Glomerular visceral epithelial cell (primary cell): Measurements from ENCODE around the gene ERBB4.

Source experiments
- DNase-seq: peaks from one replicate; pipeline ENCODE4 v3.0.0-alpha.2; 2016; ENCODE audit errors: extremely low spot score

ERBB4 gene

GRCh38 chr2:212428681-212429478, 109.7 kb downstream of the ERBB4 start:
- no peak for DNase-seq

GRCh38 chr2:212427638-212428037, 111.0 kb downstream of the ERBB4 start:
- DNase-seq = no peak

- no peak for DNase-seq
These were observed 111.8 kb downstream of the ERBB4 start for GRCh38 chr2:212426637-212427412.

GRCh38 chr2:212424082-212424481, 114.5 kb downstream of the ERBB4 start:
- DNase-seq = peak; percentile 3

- no peak for DNase-seq
These were observed 115.5 kb downstream of the ERBB4 start for GRCh38 chr2:212423089-212423488.

- no peak for DNase-seq
These were observed 116.9 kb downstream of the ERBB4 start for GRCh38 chr2:212421556-212422334.

GRCh38 chr2:212416086-212416485, 122.5 kb downstream of the ERBB4 start:
- no peak for DNase-seq

- no peak for DNase-seq
These were observed 123.8 kb downstream of the ERBB4 start for GRCh38 chr2:212414767-212415211.

GRCh38 chr2:212409560-212409959, 129.0 kb downstream of the ERBB4 start:
- DNase-seq = no peak

- DNase-seq = no peak
These were observed 130.1 kb downstream of the ERBB4 start for GRCh38 chr2:212408524-212408923.

GRCh38 chr2:212406716-212407115, 131.9 kb downstream of the ERBB4 start:
- no peak for DNase-seq

GRCh38 chr2:212402316-212402715, 136.3 kb downstream of the ERBB4 start:
- DNase-seq = peak; percentile 8

- no peak for DNase-seq
These were observed 140.3 kb downstream of the ERBB4 start for GRCh38 chr2:212398316-212398715.

GRCh38 chr2:212392544-212392943, 146.1 kb downstream of the ERBB4 start:
- no peak for DNase-seq

GRCh38 chr2:212392043-212392442, 146.6 kb downstream of the ERBB4 start:
- no peak for DNase-seq

- no peak for DNase-seq
These were observed 151.5 kb downstream of the ERBB4 start for GRCh38 chr2:212387146-212387545.

GRCh38 chr2:212385241-212385640, 153.4 kb downstream of the ERBB4 start:
- no peak for DNase-seq

GRCh38 chr2:212384027-212384426, 154.6 kb downstream of the ERBB4 start:
- DNase-seq = no peak

GRCh38 chr2:212381428-212382102, 157.0 kb downstream of the ERBB4 start:
- DNase-seq = no peak

GRCh38 chr2:212379103-212379502, 159.5 kb downstream of the ERBB4 start:
- DNase-seq = no peak

- no peak for DNase-seq
These were observed 171.2 kb downstream of the ERBB4 start for GRCh38 chr2:212367431-212367830.
